Adipose tissue (tissue), 3 donors: ENCODE results near the gene ROR1. TPM values are rescaled to one million over a fixed set of nuclear protein-coding genes. Genes with fewer than 3 reads are reported as not detected.

ENCODE experiments used
- H3K27ac ChIP-seq: one replicate; pipeline ENCODE4 v1.5.1; 2013; ENCODE audit warnings: low read depth, low read length
- WGBS, 3 donors: extraction: QIAGEN DNeasy Blood & Tissue Kit; methylation state at CpG; one replicate each; pipeline ENCODE4 v1.1.7; 2013; 5-methylcytosine and 5-hydroxymethylcytosine counted together
- polyA plus RNA-seq, 3 donors: library from polyadenylated mRNA; stranded (reverse); fragments of 200-250 nt; gene quantifications; one replicate each; pipeline ENCODE4 v1.2.3, GENCODE V29; 2013
- donor health status: healthy with polysubstance abuse.
- donor health status: Bipolar disorder and iron deficiency.
- donor health status: healthy.

ROR1 gene
- polyA plus RNA-seq, 3 donors: 2.1 to 2.8 (median 2.1) TPM

GRCh38 chr1:64042331-64043100, 268.7 kb downstream of the ROR1 start:
- H3K27ac ChIP-seq: peak overlapping the region; percentile 38
- 52 to 63% (median 57%) methylated on average over 10 of the region's 10 CpGs for WGBS, 3 donors

DNA sequence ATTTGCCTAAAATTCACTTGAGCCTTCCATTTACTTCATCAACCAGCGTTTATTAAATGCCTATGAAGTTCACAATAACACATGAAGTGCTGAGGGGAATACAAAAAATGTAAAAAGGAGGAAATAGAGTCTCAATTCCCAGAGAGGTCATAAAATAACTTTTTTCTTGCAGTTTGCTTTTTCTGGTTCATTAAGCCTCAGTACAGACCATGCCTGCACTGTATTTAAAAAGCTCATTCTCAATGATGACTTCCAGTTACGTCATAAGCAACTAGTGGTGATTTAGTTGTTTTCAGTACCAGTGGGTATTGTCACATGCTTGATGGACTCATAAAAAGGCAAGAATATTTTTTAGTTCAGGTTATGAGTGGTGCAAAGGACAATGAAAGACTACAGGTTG, 269.5 kb downstream of the ROR1 start:
- H3K27ac ChIP-seq: no peak overlapping the region
- 55 to 80% (median 55%) methylated on average over 2 of the region's 2 CpGs for WGBS, 3 donors

DNA sequence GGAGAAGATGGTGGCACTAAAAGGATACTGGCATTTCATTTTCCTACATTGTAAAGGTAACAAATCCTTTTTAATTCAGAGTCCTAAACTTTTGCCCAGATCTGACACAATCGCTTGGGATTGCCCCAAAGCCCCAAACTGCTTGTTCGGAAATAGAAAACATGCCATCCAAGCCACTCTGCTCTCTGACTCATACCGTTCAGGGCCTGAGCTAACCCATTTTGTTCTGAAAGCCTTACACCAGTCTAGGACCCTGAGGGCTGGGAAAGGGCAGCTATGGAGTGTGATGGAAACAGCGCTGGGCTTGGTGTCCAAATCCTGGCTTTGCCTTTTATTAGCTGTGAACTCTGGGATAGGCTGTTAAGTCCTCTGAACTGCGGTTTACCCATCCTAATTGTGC, 270.2 kb downstream of the ROR1 start:
- no peak overlapping the region for H3K27ac ChIP-seq
- 88 to 92% (median 90%) methylated on average over 5 of the region's 5 CpGs for WGBS, 3 donors

DNA sequence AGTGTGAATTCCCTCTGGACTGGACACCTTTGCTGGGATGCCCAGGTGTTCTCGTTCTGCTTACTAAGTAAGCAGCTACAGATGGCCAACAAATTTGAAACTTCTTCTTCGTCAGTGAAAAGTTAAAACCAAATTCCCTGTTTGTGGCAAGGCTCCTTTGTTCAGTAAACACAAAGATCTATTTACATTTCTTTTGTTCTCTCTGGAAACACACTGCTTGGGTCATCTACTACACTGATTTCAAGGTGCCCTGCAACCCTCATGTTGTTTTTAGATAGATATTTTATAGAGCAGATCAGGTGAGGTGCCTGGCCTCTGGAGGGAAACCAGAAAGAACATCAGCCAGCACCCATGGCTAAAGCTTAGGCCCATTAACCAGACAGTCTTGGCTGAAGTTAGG, 272.4 kb downstream of the ROR1 start:
- H3K27ac ChIP-seq: no peak overlapping the region
- 94% methylated on average over 2 of the region's 2 CpGs for WGBS, 3 donors

GRCh38 chr1:64046891-64047290, 273.1 kb downstream of the ROR1 start:
- H3K27ac ChIP-seq: no peak overlapping the region

DNA sequence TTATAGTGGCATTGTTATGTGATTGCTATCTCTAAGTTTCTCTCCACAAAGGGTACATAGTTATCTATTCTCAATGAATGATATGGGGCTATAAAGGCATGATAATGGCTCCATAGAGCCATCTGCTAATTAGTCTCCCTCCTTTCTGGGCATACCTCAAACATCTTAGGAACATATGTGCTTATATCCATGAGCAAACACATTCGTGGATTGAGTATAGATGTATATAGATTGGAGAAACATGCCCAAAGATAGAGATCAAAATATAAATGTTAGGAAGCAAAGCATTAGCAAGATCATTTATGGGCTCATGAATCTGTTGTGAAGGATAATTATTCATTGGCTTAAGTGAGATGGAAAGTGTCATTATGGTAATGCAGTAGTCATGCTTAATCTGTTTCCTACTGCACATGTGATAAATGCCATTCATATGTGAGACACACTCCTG, 273.8 kb downstream of the ROR1 start:
- 74 to 86% (median 85%) methylated on average over 1 of the region's 1 CpG for WGBS, 3 donors
- H3K27ac ChIP-seq: no peak overlapping the region

- H3K27ac ChIP-seq: no peak overlapping the region
- 86 to 93% (median 89%) methylated on average over 9 of the region's 9 CpGs for WGBS, 3 donors
Measured at GRCh38 chr1:64049900-64050540, 276.2 kb downstream of the ROR1 start.

DNA sequence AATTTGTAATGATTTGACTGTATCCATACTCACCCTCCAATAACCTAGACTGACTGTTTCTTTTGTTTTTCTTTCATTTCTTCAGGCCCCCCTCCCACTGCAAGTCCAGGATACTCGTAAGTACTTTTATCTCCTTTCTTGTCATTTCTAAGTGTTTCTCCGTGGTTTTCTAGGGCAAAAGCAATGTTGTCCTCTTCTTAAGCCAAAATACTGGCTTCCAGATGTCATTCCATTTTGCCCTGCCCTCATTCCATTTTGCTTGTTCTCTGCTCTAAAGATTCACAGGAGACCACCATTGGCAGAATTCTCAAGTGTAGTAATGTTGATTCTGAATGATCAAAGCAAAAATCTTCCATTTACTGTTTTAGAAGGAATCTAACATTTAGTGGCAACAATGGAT, 276.8 kb downstream of the ROR1 start:
- 57 to 73% (median 69%) methylated on average over 2 of the region's 2 CpGs for WGBS, 3 donors
- H3K27ac ChIP-seq: no peak overlapping the region

- no peak overlapping the region for H3K27ac ChIP-seq
Measured at GRCh38 chr1:64051796-64052195, 278.0 kb downstream of the ROR1 start.

GRCh38 chr1:64052777-64053176, 279.0 kb downstream of the ROR1 start:
- H3K27ac ChIP-seq: no peak overlapping the region

DNA sequence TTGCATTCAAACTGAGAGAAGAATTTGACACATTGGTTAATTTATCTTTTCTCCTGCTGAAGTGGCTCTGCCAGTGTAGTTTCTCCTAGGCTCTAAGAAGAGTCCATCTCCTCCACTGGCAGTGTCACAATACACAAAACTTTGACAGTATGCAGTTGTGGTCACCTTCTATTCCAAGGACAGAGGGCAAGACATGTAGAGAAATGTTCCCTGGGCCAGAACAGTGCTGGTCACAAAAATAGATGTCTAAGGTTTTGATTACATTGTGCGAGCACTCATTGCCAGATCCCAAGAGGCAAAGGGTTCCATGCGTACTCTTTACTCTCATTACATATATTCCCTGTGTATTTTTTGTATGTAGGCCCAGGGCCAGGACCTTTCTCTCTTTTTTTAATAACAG, 281.5 kb downstream of the ROR1 start:
- no peak overlapping the region for H3K27ac ChIP-seq
- WGBS, 3 donors: 90 to 96% (median 95%) methylated on average over 2 of the region's 2 CpGs

More at GRCh38 chr1:64052777-64053176, 279.0 kb downstream of the ROR1 start:
- WGBS, 3 donors: 81 to 91% (median 84%) methylated on average over 1 of the region's 1 CpG

GRCh38 chr1:64059556-64059955, 285.7 kb downstream of the ROR1 start:
- no peak overlapping the region for H3K27ac ChIP-seq
- 94 to 98% (median 94%) methylated on average over 4 of the region's 4 CpGs for WGBS, 3 donors

- WGBS, 3 donors: 72 to 89% (median 88%) methylated on average over 2 of the region's 2 CpGs
- H3K27ac ChIP-seq: no peak overlapping the region
Measured at GRCh38 chr1:64060611-64061302, 286.9 kb downstream of the ROR1 start.

- no peak overlapping the region for H3K27ac ChIP-seq
- 88 to 94% (median 90%) methylated on average over 2 of the region's 2 CpGs for WGBS, 3 donors
Measured at GRCh38 chr1:64061430-64062104, 287.8 kb downstream of the ROR1 start.

GRCh38 chr1:64062529-64062928, 288.7 kb downstream of the ROR1 start:
- WGBS, 3 donors: 77 to 89% (median 83%) methylated on average over 6 of the region's 6 CpGs

GRCh38 chr1:64062941-64063581, 289.2 kb downstream of the ROR1 start:
- H3K27ac ChIP-seq: no peak overlapping the region
- 29 to 72% (median 41%) methylated on average over 2 of the region's 2 CpGs for WGBS, 3 donors

More at GRCh38 chr1:64062529-64062928, 288.7 kb downstream of the ROR1 start:
- no peak overlapping the region for H3K27ac ChIP-seq

GRCh38 chr1:64065571-64065970, 291.8 kb downstream of the ROR1 start:
- 87 to 96% (median 95%) methylated on average over 2 of the region's 2 CpGs for WGBS, 3 donors
- no peak overlapping the region for H3K27ac ChIP-seq

DNA sequence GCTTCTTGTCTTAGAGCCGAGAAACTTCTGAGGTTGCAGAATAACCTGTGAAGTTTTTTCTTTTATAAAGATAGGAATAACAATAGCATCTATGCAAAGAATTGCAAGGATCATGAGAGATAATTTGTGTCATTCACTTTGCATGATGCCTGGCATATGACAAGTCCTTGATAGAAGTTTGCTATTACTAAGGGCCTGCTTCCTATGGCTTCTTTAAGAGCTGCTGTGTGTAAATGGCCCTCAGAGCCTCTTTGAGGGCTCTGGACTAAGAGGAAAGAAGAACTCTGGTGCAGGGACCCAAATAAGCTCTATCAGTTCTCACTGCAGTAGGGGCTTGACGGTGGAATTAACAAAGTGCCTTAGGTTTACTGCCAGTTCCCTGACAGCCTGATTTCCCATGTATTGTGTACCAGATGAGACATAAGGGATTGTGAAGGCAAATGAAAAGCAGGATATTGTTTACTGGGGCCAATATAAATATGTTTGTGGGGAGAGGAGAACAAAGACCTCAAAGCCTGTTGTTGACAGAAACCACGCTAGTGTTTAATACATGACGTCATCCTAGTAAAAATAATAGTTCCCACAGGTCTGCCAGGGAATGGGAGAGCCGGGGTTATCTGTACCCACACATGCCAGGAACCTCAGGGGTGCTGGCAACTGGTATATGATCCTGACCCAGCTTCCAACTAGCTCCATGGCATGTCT, 298.4 kb downstream of the ROR1 start:
- H3K27ac ChIP-seq: no peak overlapping the region
- WGBS, 3 donors: 41 to 71% (median 63%) methylated on average over 5 of the region's 5 CpGs
